GM12878 (cell line): ENCODE results near the gene TNFSF15. TPM values are rescaled to one million over a fixed set of nuclear protein-coding genes. Genes with fewer than 3 reads are reported as not detected.

Experiments
- ATAC-seq: fragments of 200-7000 bp; cut with Tn5 transposase; 3 replicates; pipeline ENCODE4 v1.9.1; 2020; ENCODE audit warnings: mild to moderate bottlenecking, moderate library complexity
- BruUV-seq: library from RNA; stranded (reverse); fragments of 400-500 nt; replicated peaks from 2 replicates; lab custom pipeline; 2021; lab: Mats Ljungman, UMichigan
- CTCF ChIA-PET: fragments of 300-600 bp; sonication (Branson Sonifier 250); formaldehyde crosslinking; extraction: SDS; loops from one replicate; lab custom pipeline; 2021; ENCODE audit warnings: inconsistent platforms; lab: Yijun Ruan, JAX
- POLR2A ChIA-PET: fragments of 350-600 bp; formaldehyde crosslinking; extraction: SDS; loops from one replicate; lab custom pipeline; 2021; ENCODE audit warnings: inconsistent platforms; lab: Charles Lee
- RAD21 ChIA-PET: fragments of 300-600 bp; sonication (Branson Sonifier 250); formaldehyde crosslinking; loops from one replicate; lab custom pipeline; 2023; ENCODE audit warnings: antibody characterized with exemption; ENCODE audit not compliant: unreplicated experiment; lab: Charles Lee
- SMC1A ChIA-PET: fragments of 300-600 bp; sonication (Branson Sonifier 250); formaldehyde crosslinking; loops from one replicate; lab custom pipeline; 2023; ENCODE audit not compliant: unreplicated experiment, uncharacterized antibody; lab: Charles Lee
- DNase-seq: peaks from one replicate; pipeline ENCODE4 v3.0.0-alpha.2; 2011; ENCODE audit warnings: low read depth, low spot score
- FAIRE-seq: peaks from 3 replicates; lab custom pipeline; 2011; peaks lifted over from hg19 to GRCh38; lab: Jason Lieb, UNC
- H2AFZ ChIP-seq: 2 replicates; pipeline ENCODE4 v1.6.0; 2011; ENCODE audit warnings: low read depth, low read length, control low read depth; ENCODE audit not compliant: control insufficient read depth
- H3K27ac ChIP-seq: 2 replicates; pipeline ENCODE4 v1.5.1; 2011; ENCODE audit warnings: control low read depth; ENCODE audit not compliant: control insufficient read depth, insufficient read depth
- H3K27me3 ChIP-seq, 2 experiments: replicated peaks in 1 of 2; 2 replicates each; pipeline versions ENCODE4 v1.6.0 to v1.6.1; 2011; ENCODE audit warnings: low read length in 1 of 2; ENCODE audit not compliant: control insufficient read depth in 2 of 2, insufficient read depth in 2 of 2
- H3K36me3 ChIP-seq, 2 experiments: 2 replicates each; pipeline ENCODE4 v1.5.1; 2011; ENCODE audit warnings: low read length in 1 of 2; ENCODE audit not compliant: control insufficient read depth in 2 of 2, insufficient read depth in 2 of 2
- H3K4me1 ChIP-seq: 2 replicates; pipeline ENCODE4 v1.6.1; 2011; ENCODE audit warnings: mild to moderate bottlenecking, low read length, moderate library complexity, mixed read lengths; ENCODE audit not compliant: control insufficient read depth, insufficient read depth
- H3K4me2 ChIP-seq: 2 replicates; pipeline ENCODE4 v1.6.0; 2011; ENCODE audit warnings: control low read depth; ENCODE audit not compliant: control insufficient read depth, insufficient read depth
- H3K4me3 ChIP-seq: fragments of 200-600 bp; sonication (generic); 2 replicates; pipeline ENCODE4 v1.5.1; 2016
- H3K79me2 ChIP-seq: 2 replicates; pipeline ENCODE4 v1.6.0; 2011; ENCODE audit warnings: low read length; ENCODE audit not compliant: control insufficient read depth, insufficient read depth
- H3K9ac ChIP-seq: 2 replicates; pipeline ENCODE4 v1.8.0; 2011; ENCODE audit warnings: low read length, control low read depth, mixed read lengths; ENCODE audit not compliant: control insufficient read depth, insufficient read depth
- H3K9me3 ChIP-seq: replicated peaks from 3 replicates; pipeline ENCODE4 v1.5.1; 2011; ENCODE audit warnings: mild to moderate bottlenecking, low read length; ENCODE audit not compliant: control insufficient read depth, insufficient read depth
- H4K20me1 ChIP-seq: 2 replicates; pipeline ENCODE4 v1.6.0; 2011; ENCODE audit not compliant: control insufficient read depth, insufficient read depth
- ASH2L ChIP-seq: fragments of 300-600, 200-600 bp; sonication (generic); IDR thresholded peaks from 2 replicates; pipeline ENCODE4 v1.6.1; 2017; ENCODE audit warnings: low read depth, mild to moderate bottlenecking, borderline replicate concordance
- CTCF ChIP-seq, 3 experiments: IDR thresholded peaks in 2 of 3; conservative IDR thresholded peaks in 1 of 3; 2 replicates each; pipeline ENCODE4 v1.5.1; 2011; ENCODE audit warnings: low read depth in 3 of 3, low read length in 3 of 3, mild to moderate bottlenecking in 3 of 3, control low read depth in 2 of 3, moderate library complexity in 2 of 3, inconsistent platforms in 1 of 3, mixed read lengths in 1 of 3; ENCODE audit not compliant: control insufficient read depth in 2 of 3, insufficient read depth in 1 of 3; ENCODE audit errors: extremely low read depth in 1 of 3
- FOXM1 ChIP-seq: IDR thresholded peaks from 2 replicates; pipeline ENCODE4 v1.6.1; 2012; ENCODE audit warnings: low read depth, mild to moderate bottlenecking, inconsistent platforms, low read length, moderate library complexity
- HDAC2 ChIP-seq: fragments of 200-600 bp; sonication (generic); IDR thresholded peaks from 2 replicates; pipeline ENCODE4 v1.6.1; 2017
- KLF5 ChIP-seq: fragments of 450-650 bp; IDR thresholded peaks from 2 replicates; pipeline ENCODE4 v1.6.1; 2014; ENCODE audit warnings: mild to moderate bottlenecking; ENCODE audit not compliant: partially characterized antibody
- NFYA ChIP-seq: IDR thresholded peaks from 2 replicates; pipeline ENCODE4 v1.6.1; 2011; ENCODE audit warnings: low read depth, mild to moderate bottlenecking, low read length, improper control_type of control experiment, borderline replicate concordance
- SMAD1 ChIP-seq: fragments of 450-650 bp; IDR thresholded peaks from 2 replicates; pipeline ENCODE4 v1.6.1; 2018; ENCODE audit warnings: mild to moderate bottlenecking, low read depth; ENCODE audit not compliant: partially characterized antibody
- USF2 ChIP-seq: IDR thresholded peaks from 2 replicates; pipeline ENCODE4 v1.6.1; 2011; ENCODE audit warnings: low read depth, low read length, improper control_type of control experiment, borderline replicate concordance
- WRNIP1 ChIP-seq: IDR thresholded peaks from 2 replicates; pipeline ENCODE4 v1.6.1; 2011; ENCODE audit warnings: low read depth, low read length, improper control_type of control experiment, borderline replicate concordance
- WGBS: methylation state at CpG from one replicate; pipeline ENCODE4 v1.1.6; 2016; ENCODE audit warnings: low lambda C conversion rate; ENCODE audit not compliant: insufficient replicate concordance, insufficient coverage; ENCODE audit errors: missing lambda C conversion rate; 5-methylcytosine and 5-hydroxymethylcytosine counted together
- in situ Hi-C: fragments of 300-500 bp; cut with MboI; formaldehyde crosslinking; loops from 9 replicates; pipeline ENCODE4 v1.14.3; 2018; ENCODE audit warnings: mixed read lengths
- intact Hi-C: fragments of 100-400 bp; cut with micrococcal nuclease; formaldehyde crosslinking; loops from one replicate; pipeline ENCODE4 v1.14.2; 2022; ENCODE audit not compliant: unreplicated experiment
- polyA plus RNA-seq, 11 experiments: library from polyadenylated mRNA; depleted of rRNA in 4 of 11; unstranded in 6 of 11; stranded (reverse) in 5 of 11; fragments of >200 nt; fragmentation: Nextera tagmentation in 4 of 11; fragmentation: Illumina TruSeq in 1 of 11; extraction: Ambion mirVana in 4 of 11; extraction: Trizol in 1 of 11; gene quantifications; 1 replicate in 1 of 11; 2 replicates in 10 of 11; pipeline versions ENCODE4 v1.2.1 to v1.2.3, GENCODE V29; 2011 to 2016; ENCODE audit warnings: inconsistent platforms in 2 of 11, missing spikeins in 2 of 11, low read depth in 1 of 11
- total RNA-seq, 4 experiments: library from RNA; depleted of rRNA in 3 of 4; stranded (reverse); fragments of >200 nt in 3 of 4; fragmentation: Illumina TruSeq in 1 of 4; extraction: Trizol in 1 of 4; gene quantifications; 2 replicates each; pipeline versions ENCODE4 v1.2.1 to v1.2.3, GENCODE V29; 2013 to 2021

TNFSF15 gene
- total and polyA plus RNA-seq, 10 of the 15 experiments (the other 5 are each of a cell fraction or from before 2014, with no cell fraction given), result 0.03 TPM; not detected in 9

- ChIA-PET CTCF (interaction anchor here (0.5 to 1.1 kb wide), 2 partner anchors 9 to 28 kb away, joined by 3 read pairs; no protein-coding TSS in a partner anchor), POLR2A (no interaction called here), RAD21 (no interaction called here), SMC1A (no interaction called here)
- H3K9ac ChIP-seq, result no peak overlapping the region
- H3K4me3 ChIP-seq, result no peak overlapping the region
- no TSS peak for BruUV-seq
- intact Hi-C loops (no loop called here), in situ Hi-C loops (no loop called here)
- H3K4me2 ChIP-seq, result no peak overlapping the region
- DNase-seq (no peak), FAIRE-seq (no peak), ATAC-seq (no peak)
- H3K27ac ChIP-seq, result no peak overlapping the region
- TF ChIP-seq SMAD1 (no peak), CTCF (IDR thresholded peaks at IDR 0.05 in 2 of 3, conservative IDR thresholded peaks at IDR 0.05 in 1 of 3; ENCODE audit: control insufficient read depth in 2 of 3, extremely low read depth in 1 of 3, insufficient read depth in 1 of 3, low read depth in 3 of 3, low read length in 3 of 3) (no peak), WRNIP1 (no peak), NFYA (no peak), ASH2L (no peak), USF2 (no peak), FOXM1 (no peak), KLF5 (no peak), HDAC2 (no peak)
- no peaks in the 10 kb centered on the region for H4K20me1 ChIP-seq
- no peaks in the 10 kb centered on the region for H3K9me3 ChIP-seq
- 37% methylated on average over 3 of the region's 3 CpGs for WGBS
- no peaks in the 10 kb centered on the region for H3K4me1 ChIP-seq
- H3K36me3 ChIP-seq, result no peaks in the 10 kb centered on the region
- no peak overlapping the region for H2AFZ ChIP-seq
- H3K79me2 ChIP-seq, result no peaks in the 10 kb centered on the region
- no peaks in the 10 kb centered on the region for H3K27me3 ChIP-seq
Measured at GRCh38 chr9:114770991-114771390, 34.8 kb downstream of the TNFSF15 start.
